BE2C (cell line): ENCODE measurements around the gene CASP4.
A peak's percentile ranks its signal among the peaks of the same experiment; 100 is the strongest.
"Not testable (repeated sequence)": the region's sequence is repeated elsewhere in the genome, so short reads cannot be mapped to it uniquely, and the experiment has no call there.

Source experiments
- DNase-seq: peaks from one replicate; pipeline ENCODE4 v3.0.0-alpha.2; 2020
- H3K27me3 ChIP-seq: fragments of 250-450 bp; sonication (Bioruptor Pico); 2 replicates; pipeline ENCODE4 v1.5.1; 2020; ENCODE audit warnings: mild to moderate bottlenecking
- H3K36me3 ChIP-seq: fragments of 250-450 bp; sonication (Bioruptor Pico); 2 replicates; pipeline ENCODE4 v1.5.1; 2020; ENCODE audit warnings: mild to moderate bottlenecking
- H3K4me1 ChIP-seq: fragments of 250-450 bp; sonication (Bioruptor Pico); 2 replicates; pipeline ENCODE4 v1.5.1; 2020
- H3K4me3 ChIP-seq: 2 replicates; pipeline ENCODE4 v1.5.1; 2011; ENCODE audit warnings: low read depth, low read length
- H3K9me3 ChIP-seq: fragments of 250-450 bp; sonication (Bioruptor Pico); 2 replicates; pipeline ENCODE4 v1.5.1; 2020
- TF ChIP-seq, protein P1 (sequence below): IDR thresholded peaks from 2 replicates; pipeline ENCODE4 v1.5.1; 2012; ENCODE audit warnings: mild to moderate bottlenecking, low read depth, low read length

Gene CASP4

DNA sequence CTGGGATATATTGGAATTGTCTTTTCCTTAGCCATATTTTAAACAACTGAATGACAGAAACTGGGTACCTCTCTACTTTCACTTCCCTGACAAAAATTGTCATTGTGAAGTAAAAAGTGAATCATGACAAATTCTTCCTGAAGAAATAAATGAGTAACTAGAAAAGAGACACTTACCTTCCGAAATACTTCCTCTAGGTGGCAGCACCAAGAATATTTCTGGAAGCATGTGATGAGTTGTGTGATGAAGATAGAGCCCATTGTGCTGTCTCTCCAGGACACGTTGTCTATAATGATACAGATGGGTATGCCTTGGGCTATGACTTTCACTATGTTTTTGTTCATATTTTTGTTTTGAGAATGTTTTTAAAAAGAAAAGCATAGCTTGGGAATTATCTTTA, 21.5 kb downstream of the CASP4 start:
- Histone ChIP-seq H3K9me3 (no peaks in the 10 kb centered on the region), H3K27me3 (no peaks in the 10 kb centered on the region), H3K4me1 (no peaks in the 10 kb centered on the region), H3K4me3 (no peak overlapping the region), H3K36me3 (no peaks in the 10 kb centered on the region)
- TF ChIP-seq, protein P1, sequence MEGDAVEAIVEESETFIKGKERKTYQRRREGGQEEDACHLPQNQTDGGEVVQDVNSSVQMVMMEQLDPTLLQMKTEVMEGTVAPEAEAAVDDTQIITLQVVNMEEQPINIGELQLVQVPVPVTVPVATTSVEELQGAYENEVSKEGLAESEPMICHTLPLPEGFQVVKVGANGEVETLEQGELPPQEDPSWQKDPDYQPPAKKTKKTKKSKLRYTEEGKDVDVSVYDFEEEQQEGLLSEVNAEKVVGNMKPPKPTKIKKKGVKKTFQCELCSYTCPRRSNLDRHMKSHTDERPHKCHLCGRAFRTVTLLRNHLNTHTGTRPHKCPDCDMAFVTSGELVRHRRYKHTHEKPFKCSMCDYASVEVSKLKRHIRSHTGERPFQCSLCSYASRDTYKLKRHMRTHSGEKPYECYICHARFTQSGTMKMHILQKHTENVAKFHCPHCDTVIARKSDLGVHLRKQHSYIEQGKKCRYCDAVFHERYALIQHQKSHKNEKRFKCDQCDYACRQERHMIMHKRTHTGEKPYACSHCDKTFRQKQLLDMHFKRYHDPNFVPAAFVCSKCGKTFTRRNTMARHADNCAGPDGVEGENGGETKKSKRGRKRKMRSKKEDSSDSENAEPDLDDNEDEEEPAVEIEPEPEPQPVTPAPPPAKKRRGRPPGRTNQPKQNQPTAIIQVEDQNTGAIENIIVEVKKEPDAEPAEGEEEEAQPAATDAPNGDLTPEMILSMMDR, result peak; percentile 65
- peak; percentile 40 for DNase-seq

DNA sequence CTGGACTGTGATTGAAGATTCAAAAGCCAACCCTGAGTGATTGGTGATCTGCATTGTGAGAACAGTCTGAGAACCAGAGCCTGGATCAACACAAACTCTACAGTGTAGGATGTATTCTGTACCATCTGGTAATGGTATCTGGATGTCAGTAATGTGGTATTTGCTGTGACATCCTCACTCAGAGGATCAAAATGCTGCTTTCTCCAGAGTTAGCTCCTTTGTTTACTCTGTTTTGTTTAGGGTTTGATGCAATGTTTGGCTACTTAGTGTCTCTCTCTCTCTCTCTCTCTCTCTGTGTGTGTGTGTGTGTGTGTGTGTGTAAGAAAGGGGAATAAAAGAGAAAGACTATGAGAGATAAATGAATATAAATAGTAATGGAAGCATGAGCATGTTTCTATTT, 24.3 kb downstream of the CASP4 start:
- TF ChIP-seq, protein P1, result no peak
- no peaks in the 10 kb centered on the region for H3K36me3 ChIP-seq
- H3K4me1 ChIP-seq, result no peaks in the 10 kb centered on the region
- H3K9me3 ChIP-seq, result no peaks in the 10 kb centered on the region
- no peak overlapping the region for H3K4me3 ChIP-seq
- no peak for DNase-seq
- H3K27me3 ChIP-seq, result no peaks in the 10 kb centered on the region

GRCh38 chr11:104943561-104943960, 24.8 kb downstream of the CASP4 start:
- no peaks in the 10 kb centered on the region for H3K9me3 ChIP-seq
- H3K4me1 ChIP-seq, result no peaks in the 10 kb centered on the region
- no peak overlapping the region for H3K4me3 ChIP-seq
- no peaks in the 10 kb centered on the region for H3K36me3 ChIP-seq
- DNase-seq, result no peak
- TF ChIP-seq, protein P1, result no peak
- no peaks in the 10 kb centered on the region for H3K27me3 ChIP-seq

DNA sequence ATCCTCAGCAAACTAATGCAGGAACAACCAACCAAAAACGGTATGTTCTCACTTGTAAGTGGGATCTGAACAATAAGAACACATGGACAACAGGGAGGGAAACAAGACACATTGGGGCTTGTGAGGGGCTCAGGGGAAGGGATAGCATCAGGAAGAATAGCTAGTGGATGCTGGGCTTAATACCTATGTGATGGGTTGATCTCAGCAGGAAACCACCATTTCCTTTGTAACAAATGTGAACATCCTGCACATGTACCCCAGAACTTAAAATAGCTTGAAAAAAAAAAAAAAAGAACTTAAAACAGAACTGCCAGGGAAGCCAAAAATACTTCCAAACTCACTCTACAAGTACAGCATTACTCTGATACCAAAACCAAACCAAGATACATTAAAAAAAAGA, 33.8 kb downstream of the CASP4 start:
- TF ChIP-seq, protein P1, result no peak
- Histone ChIP-seq H3K36me3 (no peaks in the 10 kb centered on the region), H3K4me3 (no peak overlapping the region), H3K4me1 (no peaks in the 10 kb centered on the region), H3K27me3 (no peaks in the 10 kb centered on the region), H3K9me3 (peaks cover 5% of the 10 kb centered on the region; the same call in 1 of the 2 replicates)
- no peak for DNase-seq

DNA sequence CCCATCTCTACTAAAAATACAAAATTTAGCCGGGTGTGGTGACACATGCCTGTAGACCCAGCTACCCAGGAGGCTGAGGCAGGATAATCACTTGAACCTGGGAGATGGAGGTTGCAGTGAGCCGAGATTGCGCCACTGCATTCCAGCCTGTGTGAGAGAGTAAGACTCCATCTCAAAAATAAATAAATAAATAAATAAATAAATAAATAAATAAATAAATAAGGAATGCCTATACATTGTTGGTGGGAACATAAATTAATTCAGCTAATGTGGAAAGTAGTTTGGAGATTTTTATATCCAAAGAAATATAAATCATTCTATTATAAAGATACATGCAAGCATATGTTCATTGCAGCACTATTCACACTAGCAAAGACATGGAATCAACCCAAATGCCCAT, 34.3 kb downstream of the CASP4 start:
- not testable (repeated sequence) for H3K4me3 ChIP-seq, H3K4me1 ChIP-seq, H3K27me3 ChIP-seq, DNase-seq, H3K9me3 ChIP-seq, H3K36me3 ChIP-seq

- TF ChIP-seq, protein P1, result no peak
- Histone ChIP-seq H3K36me3 (no peaks in the 10 kb centered on the region), H3K9me3 (peaks cover 5% of the 10 kb centered on the region; the same call in 1 of the 2 replicates), H3K4me1 (no peaks in the 10 kb centered on the region), H3K4me3 (no peak overlapping the region), H3K27me3 (no peaks in the 10 kb centered on the region)
- no peak for DNase-seq
Measured at GRCh38 chr11:104928811-104929210, 39.6 kb downstream of the CASP4 start.
